ENCODE data around the gene FOSL2. TPM values are rescaled to one million over a fixed set of nuclear protein-coding genes. Genes with fewer than 3 reads are reported as not detected.

Gene FOSL2
- total RNA-seq, 1 experiment from 2014 or later: 4.0 TPM

DNA sequence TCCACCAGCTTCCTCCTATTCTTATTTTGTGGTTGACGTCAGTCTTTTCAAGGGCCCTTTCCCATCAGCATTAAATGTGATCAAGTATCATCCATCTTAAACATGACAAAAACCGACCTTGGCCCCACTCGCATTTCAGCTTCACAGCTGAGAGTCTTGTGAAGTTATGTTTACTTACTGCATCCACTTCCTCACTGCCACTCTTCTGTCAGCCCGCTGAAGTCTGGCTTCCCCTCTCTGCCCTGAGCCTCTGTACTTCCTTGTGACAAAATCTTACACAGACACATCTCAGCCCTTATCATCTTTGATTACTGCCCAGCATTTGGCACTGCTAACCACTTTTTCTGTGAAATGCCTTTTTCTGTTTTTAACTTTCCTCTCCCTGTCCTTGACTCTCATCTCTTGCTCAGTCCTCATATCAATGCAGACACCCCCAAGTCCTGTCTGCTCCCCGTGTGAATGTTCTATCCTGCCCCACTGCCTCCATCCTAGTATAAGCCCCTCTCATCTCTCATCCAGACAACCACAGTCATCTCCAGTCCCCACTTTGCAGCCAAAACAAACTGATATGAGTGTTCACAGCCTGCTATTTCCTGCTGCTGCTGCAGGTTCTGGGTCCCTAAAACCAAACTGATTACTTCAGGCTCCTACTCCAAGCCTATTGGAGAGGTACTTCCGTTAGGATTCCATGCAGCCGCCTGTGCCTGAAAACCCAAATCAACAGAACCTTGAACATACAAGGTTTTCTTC is 31.4 kb downstream of the FOSL2 start:
- TF ChIP-seq, protein P1, sequence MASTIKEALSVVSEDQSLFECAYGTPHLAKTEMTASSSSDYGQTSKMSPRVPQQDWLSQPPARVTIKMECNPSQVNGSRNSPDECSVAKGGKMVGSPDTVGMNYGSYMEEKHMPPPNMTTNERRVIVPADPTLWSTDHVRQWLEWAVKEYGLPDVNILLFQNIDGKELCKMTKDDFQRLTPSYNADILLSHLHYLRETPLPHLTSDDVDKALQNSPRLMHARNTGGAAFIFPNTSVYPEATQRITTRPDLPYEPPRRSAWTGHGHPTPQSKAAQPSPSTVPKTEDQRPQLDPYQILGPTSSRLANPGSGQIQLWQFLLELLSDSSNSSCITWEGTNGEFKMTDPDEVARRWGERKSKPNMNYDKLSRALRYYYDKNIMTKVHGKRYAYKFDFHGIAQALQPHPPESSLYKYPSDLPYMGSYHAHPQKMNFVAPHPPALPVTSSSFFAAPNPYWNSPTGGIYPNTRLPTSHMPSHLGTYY (CRISPR knock-in tag; IDR thresholded peaks at IDR 0.05): no peak
- TF ChIP-seq GABPB1 (CRISPR knock-in tag; IDR thresholded peaks at IDR 0.05): no peak
- no peak for TF ChIP-seq TEAD4 (CRISPR knock-in tag; IDR thresholded peaks at IDR 0.05)
- no peak for TF ChIP-seq MYBL2 (CRISPR knock-in tag; IDR thresholded peaks at IDR 0.05)
- TF ChIP-seq, protein P2, sequence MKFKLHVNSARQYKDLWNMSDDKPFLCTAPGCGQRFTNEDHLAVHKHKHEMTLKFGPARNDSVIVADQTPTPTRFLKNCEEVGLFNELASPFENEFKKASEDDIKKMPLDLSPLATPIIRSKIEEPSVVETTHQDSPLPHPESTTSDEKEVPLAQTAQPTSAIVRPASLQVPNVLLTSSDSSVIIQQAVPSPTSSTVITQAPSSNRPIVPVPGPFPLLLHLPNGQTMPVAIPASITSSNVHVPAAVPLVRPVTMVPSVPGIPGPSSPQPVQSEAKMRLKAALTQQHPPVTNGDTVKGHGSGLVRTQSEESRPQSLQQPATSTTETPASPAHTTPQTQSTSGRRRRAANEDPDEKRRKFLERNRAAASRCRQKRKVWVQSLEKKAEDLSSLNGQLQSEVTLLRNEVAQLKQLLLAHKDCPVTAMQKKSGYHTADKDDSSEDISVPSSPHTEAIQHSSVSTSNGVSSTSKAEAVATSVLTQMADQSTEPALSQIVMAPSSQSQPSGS (CRISPR knock-in tag; IDR thresholded peaks at IDR 0.05; ENCODE audit: borderline replicate concordance, low read depth): no peak
- TF ChIP-seq, protein P3, sequence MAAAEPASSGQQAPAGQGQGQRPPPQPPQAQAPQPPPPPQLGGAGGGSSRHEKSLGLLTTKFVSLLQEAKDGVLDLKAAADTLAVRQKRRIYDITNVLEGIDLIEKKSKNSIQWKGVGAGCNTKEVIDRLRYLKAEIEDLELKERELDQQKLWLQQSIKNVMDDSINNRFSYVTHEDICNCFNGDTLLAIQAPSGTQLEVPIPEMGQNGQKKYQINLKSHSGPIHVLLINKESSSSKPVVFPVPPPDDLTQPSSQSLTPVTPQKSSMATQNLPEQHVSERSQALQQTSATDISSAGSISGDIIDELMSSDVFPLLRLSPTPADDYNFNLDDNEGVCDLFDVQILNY (CRISPR knock-in tag; IDR thresholded peaks at IDR 0.05): no peak
- no peak for TF ChIP-seq OVOL2 (CRISPR knock-in tag; IDR thresholded peaks at IDR 0.05; ENCODE audit: borderline replicate concordance)
- no peak for TF ChIP-seq CREM (CRISPR knock-in tag; IDR thresholded peaks at IDR 0.05)
- TF ChIP-seq IRF2 (CRISPR knock-in tag; IDR thresholded peaks at IDR 0.05; ENCODE audit: borderline replicate concordance, low read depth): no peak
- TF ChIP-seq EMX1 (CRISPR knock-in tag; IDR thresholded peaks at IDR 0.05): no peak
- TF ChIP-seq, protein P4, sequence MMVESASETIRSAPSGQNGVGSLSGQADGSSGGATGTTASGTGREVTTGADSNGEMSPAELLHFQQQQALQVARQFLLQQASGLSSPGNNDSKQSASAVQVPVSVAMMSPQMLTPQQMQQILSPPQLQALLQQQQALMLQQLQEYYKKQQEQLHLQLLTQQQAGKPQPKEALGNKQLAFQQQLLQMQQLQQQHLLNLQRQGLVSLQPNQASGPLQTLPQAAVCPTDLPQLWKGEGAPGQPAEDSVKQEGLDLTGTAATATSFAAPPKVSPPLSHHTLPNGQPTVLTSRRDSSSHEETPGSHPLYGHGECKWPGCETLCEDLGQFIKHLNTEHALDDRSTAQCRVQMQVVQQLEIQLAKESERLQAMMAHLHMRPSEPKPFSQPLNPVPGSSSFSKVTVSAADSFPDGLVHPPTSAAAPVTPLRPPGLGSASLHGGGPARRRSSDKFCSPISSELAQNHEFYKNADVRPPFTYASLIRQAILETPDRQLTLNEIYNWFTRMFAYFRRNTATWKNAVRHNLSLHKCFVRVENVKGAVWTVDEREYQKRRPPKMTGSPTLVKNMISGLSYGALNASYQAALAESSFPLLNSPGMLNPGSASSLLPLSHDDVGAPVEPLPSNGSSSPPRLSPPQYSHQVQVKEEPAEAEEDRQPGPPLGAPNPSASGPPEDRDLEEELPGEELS (CRISPR knock-in tag; IDR thresholded peaks at IDR 0.05): no peak
- TF ChIP-seq GTF2I (CRISPR knock-in tag; conservative IDR thresholded peaks at IDR 0.05): no peak
- TF ChIP-seq, protein P5, sequence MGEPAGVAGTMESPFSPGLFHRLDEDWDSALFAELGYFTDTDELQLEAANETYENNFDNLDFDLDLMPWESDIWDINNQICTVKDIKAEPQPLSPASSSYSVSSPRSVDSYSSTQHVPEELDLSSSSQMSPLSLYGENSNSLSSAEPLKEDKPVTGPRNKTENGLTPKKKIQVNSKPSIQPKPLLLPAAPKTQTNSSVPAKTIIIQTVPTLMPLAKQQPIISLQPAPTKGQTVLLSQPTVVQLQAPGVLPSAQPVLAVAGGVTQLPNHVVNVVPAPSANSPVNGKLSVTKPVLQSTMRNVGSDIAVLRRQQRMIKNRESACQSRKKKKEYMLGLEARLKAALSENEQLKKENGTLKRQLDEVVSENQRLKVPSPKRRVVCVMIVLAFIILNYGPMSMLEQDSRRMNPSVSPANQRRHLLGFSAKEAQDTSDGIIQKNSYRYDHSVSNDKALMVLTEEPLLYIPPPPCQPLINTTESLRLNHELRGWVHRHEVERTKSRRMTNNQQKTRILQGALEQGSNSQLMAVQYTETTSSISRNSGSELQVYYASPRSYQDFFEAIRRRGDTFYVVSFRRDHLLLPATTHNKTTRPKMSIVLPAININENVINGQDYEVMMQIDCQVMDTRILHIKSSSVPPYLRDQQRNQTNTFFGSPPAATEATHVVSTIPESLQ (CRISPR knock-in tag; IDR thresholded peaks at IDR 0.05): no peak
- TF ChIP-seq ZNF671 (CRISPR knock-in tag; IDR thresholded peaks at IDR 0.05): no peak
- ATAC-seq: no peak
- Mint-ChIP-seq H3K36me3 (no peaks in the 10 kb centered on the region), H3K4me1 (no peaks in the 10 kb centered on the region), H3K27ac (no peak overlapping the region), H3K9me3 (no peaks in the 10 kb centered on the region), H3K27me3 (ENCODE audit: low read depth) (no peaks in the 10 kb centered on the region), H3K4me3 (no peak overlapping the region)
- ChIA-PET CTCF (no interaction called here), POLR2A (no interaction called here)
- no peak for DNase-seq (ENCODE audit: low spot score)

DNA sequence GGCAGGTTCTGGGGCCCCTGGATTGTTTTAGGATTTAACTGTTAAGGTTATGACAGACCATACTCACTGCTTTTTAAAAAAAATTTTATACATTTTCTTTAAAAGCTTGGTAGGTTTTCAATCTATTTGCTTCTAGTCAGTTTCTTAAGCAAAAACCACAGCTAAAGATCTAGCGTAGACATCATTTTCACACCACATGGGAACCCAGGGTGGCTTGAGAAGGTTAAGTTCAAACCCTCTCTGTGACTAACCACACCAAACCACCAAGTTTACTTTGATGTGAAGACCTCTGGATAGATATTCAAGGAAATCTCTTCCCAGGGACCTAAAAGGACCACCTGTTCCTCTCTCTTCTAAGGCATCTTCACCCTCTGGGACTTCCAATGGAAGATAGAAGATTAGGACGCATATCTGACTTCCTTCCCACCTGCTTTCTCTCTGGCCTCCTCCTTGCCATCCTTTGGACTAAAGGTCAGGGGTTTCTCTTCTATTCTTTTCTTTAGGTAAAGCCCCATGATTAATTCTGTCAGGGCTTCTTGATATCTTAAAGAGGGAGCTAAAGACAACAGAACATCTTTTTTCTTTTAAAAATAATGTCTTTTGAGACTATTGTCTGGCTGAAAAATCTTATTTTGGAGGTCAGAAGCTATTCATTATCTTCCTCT is 32.3 kb downstream of the FOSL2 start:
- Mint-ChIP-seq H3K4me3 (no peak overlapping the region), H3K27ac (no peak overlapping the region), H3K27me3 (ENCODE audit: low read depth) (no peaks in the 10 kb centered on the region), H3K9me3 (no peaks in the 10 kb centered on the region), H3K4me1 (no peaks in the 10 kb centered on the region), H3K36me3 (no peaks in the 10 kb centered on the region)
- ChIA-PET POLR2A (no interaction called here), CTCF (no interaction called here)
- ATAC-seq: no peak
- TF ChIP-seq ESRRA (CRISPR knock-in tag; IDR thresholded peaks at IDR 0.05; ENCODE audit: borderline replicate concordance): no peak
- TF ChIP-seq SOX15 (CRISPR knock-in tag; IDR thresholded peaks at IDR 0.05): no peak
- TF ChIP-seq, protein P3 (CRISPR knock-in tag; IDR thresholded peaks at IDR 0.05): no peak
- TF ChIP-seq, protein P6, sequence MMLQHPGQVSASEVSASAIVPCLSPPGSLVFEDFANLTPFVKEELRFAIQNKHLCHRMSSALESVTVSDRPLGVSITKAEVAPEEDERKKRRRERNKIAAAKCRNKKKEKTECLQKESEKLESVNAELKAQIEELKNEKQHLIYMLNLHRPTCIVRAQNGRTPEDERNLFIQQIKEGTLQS (CRISPR knock-in tag; conservative IDR thresholded peaks at IDR 0.05): no peak
- TF ChIP-seq FOXP1 (CRISPR knock-in tag; IDR thresholded peaks at IDR 0.05; ENCODE audit: borderline replicate concordance): no peak
- TF ChIP-seq OVOL2 (CRISPR knock-in tag; IDR thresholded peaks at IDR 0.05; ENCODE audit: borderline replicate concordance): no peak
- TF ChIP-seq, protein P1 (CRISPR knock-in tag; IDR thresholded peaks at IDR 0.05): no peak
- no peak for DNase-seq (ENCODE audit: low spot score)
